ENCODE data around the gene GOLGA6C. TPM values are rescaled to one million over a fixed set of nuclear protein-coding genes. Genes with fewer than 3 reads are reported as not detected.
"Not testable (repeated sequence)": the region's sequence is repeated elsewhere in the genome, so short reads cannot be mapped to it uniquely, and the experiment has no call there.

The GOLGA6C gene
- total RNA-seq, 2 experiments from 2014 or later = not detected

- H3K9me3 Mint-ChIP-seq; H3K4me1 Mint-ChIP-seq; H3K36me3 Mint-ChIP-seq (ENCODE audit: low read depth); POLR2A ChIA-PET; DNase-seq; H3K27ac Mint-ChIP-seq; H3K4me3 Mint-ChIP-seq: not testable (repeated sequence)
- peaks cover 11% of the 10 kb centered on the region for H3K27me3 Mint-ChIP-seq
- CTCF ChIA-PET = interaction anchor here (1.2 kb wide), 1 partner anchor 274 kb away, joined by 5 read pairs; no protein-coding TSS in a partner anchor
Observed at GRCh38 chr15:75298541-75299310, 40.6 kb downstream of the GOLGA6C start.

DNA sequence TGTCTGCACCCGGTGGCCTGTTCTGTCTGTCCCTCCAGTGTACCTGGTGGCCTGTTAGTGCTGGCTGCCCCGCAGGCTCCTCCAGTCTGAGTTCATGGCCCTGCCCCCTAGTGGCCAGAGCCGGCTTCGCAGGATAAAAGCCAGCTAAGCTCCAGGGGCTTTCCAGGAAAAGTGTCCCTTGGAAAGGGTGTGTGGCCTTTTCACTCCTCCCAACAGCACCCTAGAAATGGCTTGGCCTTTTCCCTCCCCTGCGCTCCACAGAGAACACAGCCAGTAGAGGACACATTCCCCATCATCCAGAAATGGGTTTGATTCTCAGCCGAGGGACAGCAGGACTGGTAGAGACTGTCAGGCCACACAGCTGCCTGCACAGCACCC lies 41.2 kb downstream of the GOLGA6C start:
- peaks cover 17% of the 10 kb centered on the region for H3K27me3 Mint-ChIP-seq
- H3K9me3 Mint-ChIP-seq; H3K36me3 Mint-ChIP-seq (ENCODE audit: low read depth); H3K4me3 Mint-ChIP-seq; H3K27ac Mint-ChIP-seq; H3K4me1 Mint-ChIP-seq; CTCF ChIA-PET: not testable (repeated sequence)
- POLR2A ChIA-PET = interaction anchor here (1.4 kb wide), 1 partner anchor 276 kb away, joined by 3 read pairs; no protein-coding TSS in a partner anchor
- DNase-seq = peak; percentile 69

GRCh38 chr15:75300026-75300425 lies 41.9 kb downstream of the GOLGA6C start:
- H3K4me3 Mint-ChIP-seq; H3K4me1 Mint-ChIP-seq; DNase-seq; H3K27ac Mint-ChIP-seq; H3K9me3 Mint-ChIP-seq; CTCF ChIA-PET; H3K36me3 Mint-ChIP-seq (ENCODE audit: low read depth): not testable (repeated sequence)
- POLR2A ChIA-PET = interaction anchor here (1.4 kb wide), 1 partner anchor 277 kb away, joined by 3 read pairs; no protein-coding TSS in a partner anchor
- H3K27me3 Mint-ChIP-seq = peaks cover 24% of the 10 kb centered on the region

DNA sequence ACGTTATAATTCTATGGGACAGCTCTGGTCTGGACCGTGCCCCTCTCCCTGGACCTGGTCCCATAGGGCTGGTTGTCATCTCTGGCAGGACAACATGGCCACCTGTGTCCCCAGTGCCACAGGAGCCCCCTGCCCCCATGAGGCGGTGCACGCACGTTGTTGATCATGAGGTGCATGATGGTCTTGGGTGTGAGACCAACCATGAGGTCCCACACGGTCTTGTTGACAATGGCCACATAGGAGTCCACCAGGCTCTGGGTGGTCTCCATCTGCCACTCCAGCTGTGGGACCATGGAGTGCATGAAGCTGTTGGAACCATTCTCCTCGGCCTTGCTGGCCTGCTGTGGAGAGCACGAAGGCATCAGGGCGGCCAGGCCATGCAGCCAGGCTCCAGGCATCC lies 44.2 kb downstream of the GOLGA6C start:
- Mint-ChIP-seq H3K9me3 (no peaks in the 10 kb centered on the region), H3K4me1 (peaks cover 9% of the 10 kb centered on the region), H3K36me3 (ENCODE audit: low read depth) (no peaks in the 10 kb centered on the region), H3K4me3 (no peak overlapping the region), H3K27ac (no peak overlapping the region), H3K27me3 (peaks cover 38% of the 10 kb centered on the region)
- CTCF ChIA-PET = no interaction called here
- DNase-seq = no peak
- POLR2A ChIA-PET = no interaction called here

DNA sequence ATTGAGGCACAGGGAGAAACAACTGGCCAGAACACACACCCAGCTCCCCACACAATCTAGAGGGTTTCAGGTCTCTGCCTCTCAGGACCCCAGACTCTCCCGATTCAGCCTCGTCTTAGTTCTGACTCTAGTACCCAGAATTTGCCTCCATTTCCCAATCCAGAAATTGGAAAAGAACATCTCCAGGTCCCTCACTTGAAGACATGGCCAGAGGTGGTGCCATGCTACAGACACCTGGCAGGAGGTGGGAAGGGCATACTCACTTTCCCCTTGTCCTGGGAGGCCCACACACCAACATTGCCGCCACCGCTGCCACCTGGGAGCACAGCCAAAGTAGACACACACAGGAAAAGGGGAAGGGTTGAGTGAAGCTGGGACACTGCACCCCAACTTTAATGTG lies 44.6 kb downstream of the GOLGA6C start:
- DNase-seq; CTCF ChIA-PET; H3K9me3 Mint-ChIP-seq; POLR2A ChIA-PET; H3K27ac Mint-ChIP-seq; H3K36me3 Mint-ChIP-seq (ENCODE audit: low read depth); H3K4me3 Mint-ChIP-seq; H3K4me1 Mint-ChIP-seq: not testable (repeated sequence)
- peaks cover 41% of the 10 kb centered on the region for H3K27me3 Mint-ChIP-seq

DNA sequence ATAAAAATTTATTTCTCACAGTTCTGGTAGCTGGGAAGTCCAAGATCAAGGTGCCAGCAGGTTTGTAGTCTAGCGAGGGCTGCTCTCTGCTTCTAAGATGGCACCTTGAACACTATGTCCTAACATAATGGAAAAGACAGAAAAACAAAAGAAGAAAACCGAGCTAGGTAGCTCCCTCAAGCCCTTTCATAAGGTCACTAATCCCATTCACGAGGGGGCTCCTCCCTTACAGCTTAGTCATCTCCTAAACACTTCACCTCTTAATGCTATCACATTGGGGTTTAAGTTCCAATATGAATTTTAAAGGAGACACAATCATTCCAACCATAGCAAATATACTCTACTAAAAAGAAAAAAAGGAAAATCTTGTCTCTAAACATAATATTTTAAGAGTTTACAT lies 48.1 kb downstream of the GOLGA6C start:
- Mint-ChIP-seq H3K27ac (no peak overlapping the region), H3K27me3 (peaks cover 59% of the 10 kb centered on the region), H3K4me3 (no peak overlapping the region), H3K9me3 (no peaks in the 10 kb centered on the region), H3K4me1 (peaks cover 17% of the 10 kb centered on the region), H3K36me3 (ENCODE audit: low read depth) (no peaks in the 10 kb centered on the region)
- no peak for DNase-seq
- ChIA-PET POLR2A (no interaction called here), CTCF (no interaction called here)

DNA sequence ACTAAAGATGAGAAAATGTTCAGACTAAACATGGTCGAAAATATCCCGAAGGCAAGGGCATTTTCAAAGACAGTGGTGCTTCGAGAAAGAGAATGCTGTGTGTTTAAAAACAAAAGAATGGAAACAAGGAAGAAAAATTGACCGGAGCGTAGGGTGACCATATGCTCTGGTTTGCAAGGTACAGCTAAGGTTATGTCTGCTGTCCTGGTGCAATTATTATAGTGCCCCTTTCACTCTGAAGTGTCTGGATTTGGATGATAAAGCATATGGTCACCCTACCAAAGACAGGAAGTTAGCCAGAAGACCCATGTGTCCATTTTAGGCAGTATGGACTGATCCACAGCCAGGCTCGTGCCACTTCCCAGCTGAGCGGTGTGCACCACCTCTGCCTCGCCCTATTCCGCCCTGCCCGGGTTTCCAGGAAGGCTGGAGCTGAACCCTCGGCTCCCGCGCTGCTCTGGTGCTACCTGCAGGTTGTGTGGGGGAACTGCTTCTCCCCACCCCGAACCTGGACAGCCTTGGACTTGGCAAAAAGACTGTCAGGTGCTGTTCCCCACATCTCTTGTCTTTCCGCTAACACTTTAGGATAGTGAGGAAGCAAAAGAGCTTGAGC lies 49.8 kb downstream of the GOLGA6C start:
- H3K9me3 Mint-ChIP-seq = no peaks in the 10 kb centered on the region
- ChIA-PET CTCF (interaction anchor here (0.7 to 1.2 kb wide), 4 partner anchors 279 to 372 kb away, joined by 3 read pairs; no protein-coding TSS in a partner anchor), POLR2A (interaction anchor here (0.9 kb wide), 1 partner anchor 279 kb away, joined by 3 read pairs; no protein-coding TSS in a partner anchor)
- H3K27me3 Mint-ChIP-seq = peaks cover 62% of the 10 kb centered on the region
- peaks cover 27% of the 10 kb centered on the region for H3K4me1 Mint-ChIP-seq
- peak; percentile 28 for DNase-seq
- H3K4me3 Mint-ChIP-seq = no peak overlapping the region
- no peak overlapping the region for H3K27ac Mint-ChIP-seq
- H3K36me3 Mint-ChIP-seq (ENCODE audit: low read depth) = peaks cover 3% of the 10 kb centered on the region

DNA sequence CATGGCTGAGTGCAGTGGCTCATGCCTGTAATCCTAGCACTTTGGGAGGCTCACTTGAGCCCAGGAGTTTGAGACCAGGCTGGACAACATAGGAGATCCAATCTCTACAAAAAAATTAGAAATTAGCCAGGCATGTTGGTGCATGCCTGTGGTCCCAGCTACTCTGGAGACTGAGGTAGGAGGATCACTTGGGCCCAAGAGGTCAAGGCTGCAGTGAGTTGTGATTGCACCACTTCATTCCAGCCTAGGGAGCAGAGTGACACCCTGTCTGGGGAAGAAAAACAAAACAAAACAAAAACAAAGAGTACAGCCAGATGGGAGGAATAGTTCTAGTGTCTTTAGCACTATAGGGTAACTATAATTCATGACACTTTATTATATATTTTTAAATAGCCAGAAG lies 51.6 kb downstream of the GOLGA6C start:
- ChIA-PET POLR2A (no interaction called here), CTCF (no interaction called here)
- H3K27ac Mint-ChIP-seq = no peak overlapping the region
- peaks cover 49% of the 10 kb centered on the region for H3K27me3 Mint-ChIP-seq
- DNase-seq = no peak
- H3K36me3 Mint-ChIP-seq (ENCODE audit: low read depth) = peaks cover 3% of the 10 kb centered on the region
- H3K9me3 Mint-ChIP-seq = no peaks in the 10 kb centered on the region
- H3K4me1 Mint-ChIP-seq = peaks cover 25% of the 10 kb centered on the region
- H3K4me3 Mint-ChIP-seq = no peak overlapping the region

DNA sequence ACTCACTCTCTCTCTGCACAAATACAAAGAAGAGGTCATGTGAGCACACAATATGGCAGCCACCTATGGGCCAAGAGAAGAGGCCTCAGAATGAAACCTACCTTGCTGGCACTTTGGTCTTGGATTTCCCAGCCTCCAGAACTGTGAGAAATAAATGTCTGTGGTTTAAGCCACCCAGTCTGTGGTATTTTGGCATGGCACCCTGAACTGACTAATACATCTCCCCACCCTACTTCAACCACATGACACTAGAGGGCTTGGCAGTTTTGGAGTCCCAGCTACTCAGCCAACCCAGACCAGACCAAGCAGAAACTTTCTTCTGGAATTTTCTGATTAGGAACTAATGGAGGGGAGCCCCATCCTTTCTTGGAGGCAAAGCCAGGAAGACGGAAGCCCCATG lies 54.4 kb downstream of the GOLGA6C start:
- CTCF ChIA-PET; H3K36me3 Mint-ChIP-seq (ENCODE audit: low read depth); H3K27ac Mint-ChIP-seq; H3K4me3 Mint-ChIP-seq; POLR2A ChIA-PET; DNase-seq; H3K9me3 Mint-ChIP-seq: not testable (repeated sequence)
- Mint-ChIP-seq H3K27me3 (peaks cover 27% of the 10 kb centered on the region), H3K4me1 (peaks cover 25% of the 10 kb centered on the region)

DNA sequence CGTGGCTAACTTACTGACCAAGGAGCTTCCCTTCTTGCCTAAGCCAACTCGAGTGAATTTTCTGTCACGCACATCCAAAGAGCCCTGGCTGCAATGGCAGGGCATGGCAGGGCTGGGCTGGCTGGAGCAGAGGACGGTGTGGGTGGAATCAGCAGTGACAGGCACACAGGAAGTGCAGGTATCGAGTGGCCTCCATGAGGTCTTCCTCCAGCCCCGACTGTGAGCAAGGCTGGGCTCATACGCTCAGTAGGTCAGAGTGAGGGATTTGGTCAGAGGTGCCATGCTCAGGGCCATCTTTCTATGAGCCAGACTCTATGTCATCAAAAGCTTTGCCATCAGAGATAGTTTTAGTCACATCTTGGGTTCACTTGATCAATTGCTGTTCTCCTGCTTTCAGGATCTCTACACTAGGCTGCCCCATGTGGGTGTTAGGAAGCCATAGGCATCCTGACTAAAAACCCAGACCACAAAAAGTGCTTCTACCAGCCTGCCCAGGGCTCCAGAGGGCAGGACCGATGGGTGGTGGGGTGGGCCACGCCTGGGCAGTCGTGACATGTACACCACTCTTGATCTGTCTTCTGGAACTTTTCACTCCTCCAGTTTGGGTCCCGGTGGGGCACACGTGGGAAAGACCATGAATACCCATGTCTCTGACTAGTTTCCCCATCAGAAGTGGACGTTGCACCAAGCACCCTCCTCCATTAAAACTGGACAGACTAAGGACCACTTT lies 55.1 kb downstream of the GOLGA6C start:
- DNase-seq = no peak
- H3K4me3 Mint-ChIP-seq = no peak overlapping the region
- ChIA-PET CTCF (no interaction called here), POLR2A (no interaction called here)
- H3K27ac Mint-ChIP-seq = no peak overlapping the region
- peaks cover 3% of the 10 kb centered on the region for H3K36me3 Mint-ChIP-seq (ENCODE audit: low read depth)
- no peaks in the 10 kb centered on the region for H3K9me3 Mint-ChIP-seq
- peaks cover 21% of the 10 kb centered on the region for H3K4me1 Mint-ChIP-seq
- peaks cover 21% of the 10 kb centered on the region for H3K27me3 Mint-ChIP-seq

DNA sequence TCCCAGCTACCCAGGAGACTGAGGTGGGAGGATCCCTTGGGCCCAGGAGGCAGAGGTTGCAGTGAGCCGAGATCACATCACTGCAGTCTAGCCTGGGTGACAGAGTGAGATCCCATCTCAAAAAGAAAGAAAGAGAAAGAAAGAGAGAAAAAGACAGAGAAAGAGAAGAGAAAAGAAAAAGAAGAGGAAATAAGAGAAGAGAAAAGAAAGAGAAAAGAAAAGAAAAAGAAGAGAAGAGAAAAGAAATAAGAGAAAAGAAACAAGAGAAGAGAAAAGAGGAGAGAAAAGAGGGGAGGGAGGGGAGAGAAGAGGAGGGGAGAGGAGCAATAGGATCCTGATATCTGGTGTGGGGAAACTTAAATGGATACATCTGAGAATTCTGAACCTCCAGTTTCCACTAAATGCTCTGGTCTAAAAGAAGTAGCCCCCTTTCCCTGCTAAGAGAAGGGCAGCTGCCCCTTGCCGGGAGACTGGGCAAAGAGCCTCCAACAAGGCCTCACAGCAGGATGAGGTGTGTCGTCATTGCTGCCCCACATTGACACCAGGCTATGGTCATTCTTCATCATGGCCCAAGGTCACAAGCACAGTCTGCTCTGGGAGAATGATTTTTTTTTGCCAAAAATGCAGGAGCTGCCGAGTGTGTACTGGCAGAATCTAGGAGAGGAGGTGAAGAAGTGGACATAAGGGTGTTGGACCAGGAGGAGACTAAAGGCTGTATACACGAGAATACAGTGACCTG lies 56.6 kb downstream of the GOLGA6C start:
- no peak for DNase-seq
- Mint-ChIP-seq H3K27ac (no peak overlapping the region), H3K4me1 (peaks cover 28% of the 10 kb centered on the region), H3K27me3 (peaks cover 11% of the 10 kb centered on the region), H3K4me3 (no peak overlapping the region), H3K9me3 (no peaks in the 10 kb centered on the region), H3K36me3 (ENCODE audit: low read depth) (peaks cover 3% of the 10 kb centered on the region)
- POLR2A ChIA-PET = no interaction called here
- CTCF ChIA-PET = no interaction called here

GRCh38 chr15:75319231-75319897 lies 61.2 kb downstream of the GOLGA6C start:
- H3K27ac Mint-ChIP-seq; H3K36me3 Mint-ChIP-seq (ENCODE audit: low read depth); H3K9me3 Mint-ChIP-seq; POLR2A ChIA-PET; DNase-seq; H3K4me3 Mint-ChIP-seq; H3K27me3 Mint-ChIP-seq; H3K4me1 Mint-ChIP-seq; CTCF ChIA-PET: not testable (repeated sequence)

Measured in activated CD4-positive, alpha-beta memory T cell treated with anti-CD3 and anti-CD28 coated beads, Interleukin-2, amount 10 ng/mL, durations not matched to agents 7 days and 5 days (primary cell).